Fibroblast of skin of abdomen (primary cell): ENCODE data around the gene GBGT1.
A peak's percentile ranks its signal among the peaks of the same experiment; 100 is the strongest.
"Not testable (repeated sequence)": the region's sequence is repeated elsewhere in the genome, so short reads cannot be mapped to it uniquely, and the experiment has no call there.

Experiments
- DNase-seq: peaks from one replicate; pipeline ENCODE4 v3.0.0-alpha.2; 2013

The GBGT1 gene

DNA sequence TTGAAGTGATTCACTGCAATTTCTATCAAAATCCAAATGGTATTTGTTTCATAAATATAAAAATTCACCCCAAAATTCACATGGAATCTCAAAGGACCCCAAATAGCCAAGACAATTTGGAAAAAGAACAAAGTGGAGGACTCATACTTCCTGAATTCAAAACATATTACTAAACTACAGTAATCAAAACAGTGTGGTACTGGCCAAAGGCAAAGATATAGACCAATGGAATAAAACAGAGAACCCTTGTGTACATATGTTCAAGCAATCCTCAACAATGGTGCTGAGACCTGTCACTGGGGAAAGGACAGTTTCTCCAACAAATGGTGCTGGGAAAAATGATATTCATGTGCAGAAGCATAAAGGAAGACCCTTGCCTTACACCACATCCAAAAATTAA lies 31.3 kb upstream of the GBGT1 start:
- no peak for DNase-seq

GRCh38 chr9:133194597-133194996 lies 30.9 kb upstream of the GBGT1 start:
- no peak for DNase-seq

DNA sequence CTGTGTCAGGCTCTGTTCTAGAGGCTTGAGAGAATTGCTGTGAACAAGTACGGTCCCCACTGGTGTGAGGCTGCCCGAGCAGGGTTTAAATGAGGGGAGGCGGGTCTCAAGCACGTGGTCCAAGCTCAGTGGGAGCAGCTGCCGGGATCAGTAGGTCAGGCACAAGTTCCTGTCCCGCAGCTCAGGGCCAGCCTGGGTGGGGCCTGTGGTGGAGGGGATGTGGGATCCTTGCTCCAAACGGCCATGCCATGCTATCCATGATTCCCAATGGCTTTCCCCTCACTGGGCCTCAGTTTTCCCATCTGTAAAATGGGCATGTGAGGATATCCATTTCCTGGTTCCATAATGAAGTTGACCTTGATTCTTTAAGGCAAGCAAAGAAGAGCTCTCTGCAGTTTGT lies 28.3 kb upstream of the GBGT1 start:
- no peak for DNase-seq

- no peak for DNase-seq
Observed at GRCh38 chr9:133189826-133190225, 26.1 kb upstream of the GBGT1 start.

GRCh38 chr9:133188843-133189180 lies 25.1 kb upstream of the GBGT1 start:
- no peak for DNase-seq

GRCh38 chr9:133188006-133188842 lies 24.5 kb upstream of the GBGT1 start:
- DNase-seq, result no peak

DNA sequence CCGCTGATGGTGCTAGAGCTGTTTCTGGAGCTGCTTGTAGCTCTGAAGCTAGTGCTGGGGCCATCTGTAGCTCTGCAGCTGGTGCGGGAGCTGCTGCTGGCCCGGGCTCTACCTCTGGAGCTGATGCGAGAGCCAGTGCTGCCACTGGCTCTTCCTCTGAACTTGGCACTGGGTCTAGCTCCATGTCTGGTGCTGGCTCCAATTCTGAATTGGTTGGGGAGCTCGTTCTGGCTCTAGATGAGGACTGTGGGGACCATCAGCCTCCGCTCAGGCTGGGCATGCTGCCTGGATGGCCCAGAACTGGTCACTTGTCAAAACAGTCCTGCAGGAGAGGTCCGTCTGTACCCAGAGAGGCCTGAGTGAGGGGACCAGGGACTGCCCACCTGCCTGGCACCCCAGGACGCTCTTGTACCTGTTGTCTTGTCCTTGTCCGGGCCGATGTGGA lies 23.9 kb upstream of the GBGT1 start:
- DNase-seq, result no peak

GRCh38 chr9:133186736-133187135 lies 23.0 kb upstream of the GBGT1 start:
- DNase-seq, result no peak

GRCh38 chr9:133184971-133185370 lies 21.3 kb upstream of the GBGT1 start:
- peak; percentile 74 for DNase-seq

- no peak for DNase-seq
Observed at GRCh38 chr9:133182151-133182550, 18.4 kb upstream of the GBGT1 start.

GRCh38 chr9:133181561-133181960 lies 17.8 kb upstream of the GBGT1 start:
- no peak for DNase-seq

- no peak for DNase-seq
Observed at GRCh38 chr9:133180953-133181352, 17.2 kb upstream of the GBGT1 start.

GRCh38 chr9:133173056-133173455 lies 9.3 kb upstream of the GBGT1 start:
- no peak for DNase-seq

- no peak for DNase-seq
Observed at GRCh38 chr9:133171161-133171961, 7.6 kb upstream of the GBGT1 start.

GRCh38 chr9:133170716-133171115 lies 7.0 kb upstream of the GBGT1 start:
- no peak for DNase-seq

GRCh38 chr9:133169687-133170086 lies 6.0 kb upstream of the GBGT1 start:
- DNase-seq, result not testable (repeated sequence)

DNA sequence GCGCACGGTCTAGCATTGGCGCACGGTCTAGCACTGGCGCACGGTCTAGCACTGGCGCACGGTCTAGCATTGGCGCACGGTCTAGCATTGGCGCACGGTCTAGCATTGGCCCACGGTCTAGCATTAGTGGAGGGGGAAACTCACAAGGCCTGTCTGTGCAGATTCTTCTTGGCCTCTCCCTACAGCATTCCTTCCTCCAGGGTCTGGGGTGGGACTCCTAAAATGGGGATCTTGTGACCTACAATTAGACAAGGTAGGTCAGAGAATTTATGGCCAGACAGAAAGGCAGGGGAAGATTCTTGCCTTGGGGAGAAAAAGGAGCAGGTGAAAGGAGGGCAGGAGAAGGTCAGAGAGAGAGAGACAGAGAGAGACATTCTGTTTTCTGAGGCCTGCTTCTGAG lies 5.4 kb upstream of the GBGT1 start:
- no peak for DNase-seq

- DNase-seq, result no peak
Observed at GRCh38 chr9:133168432-133168831, 4.7 kb upstream of the GBGT1 start.

DNA sequence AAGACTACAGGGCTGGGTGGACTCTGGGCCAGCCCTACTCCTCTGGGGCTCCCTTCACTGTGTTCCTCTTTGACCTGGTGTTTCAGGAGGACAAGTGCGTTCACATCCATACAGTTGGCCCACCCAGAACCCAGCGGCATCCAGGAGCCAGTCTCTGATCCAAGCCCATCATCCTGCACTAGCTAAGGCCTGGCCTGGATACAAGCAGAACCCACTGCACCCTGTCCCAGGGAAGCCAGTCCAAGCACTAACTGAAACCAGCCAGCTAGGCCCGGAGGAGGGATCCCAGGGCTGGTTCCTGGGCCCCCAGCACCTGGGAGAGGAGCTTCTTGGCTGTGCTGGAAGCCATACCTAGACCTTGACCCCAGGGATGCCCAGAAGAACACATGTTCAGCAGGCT lies 4.1 kb upstream of the GBGT1 start:
- DNase-seq, result no peak

- DNase-seq, result no peak
Observed at GRCh38 chr9:133167096-133167730, 3.5 kb upstream of the GBGT1 start.

DNA sequence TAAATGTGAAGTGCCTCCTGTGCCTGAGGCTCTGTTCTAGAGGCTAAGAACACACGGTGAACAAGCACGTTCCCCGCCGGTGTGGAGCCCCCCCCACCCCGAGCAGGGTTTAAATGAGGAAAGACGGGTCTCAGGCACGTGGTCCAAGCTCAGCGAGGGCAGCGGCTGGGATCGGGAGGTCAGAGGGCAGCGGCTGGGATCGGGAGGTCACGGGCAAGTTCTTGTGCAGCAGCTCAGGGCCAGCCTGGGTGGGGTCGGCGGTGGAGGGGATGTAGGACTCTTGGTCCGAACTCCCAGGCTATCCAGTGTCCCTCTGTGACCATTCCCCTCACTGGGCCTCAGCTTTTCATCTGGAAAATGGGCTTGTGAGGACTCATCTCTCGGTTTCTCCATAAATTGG lies 2.7 kb upstream of the GBGT1 start:
- DNase-seq, result no peak

GRCh38 chr9:133165452-133165730 lies 1.7 kb upstream of the GBGT1 start:
- no peak for DNase-seq

GRCh38 chr9:133164191-133164590 lies 477 bp upstream of the GBGT1 start:
- DNase-seq, result no peak
